GM19468 (cell line): ENCODE measurements around the gene CCDC134.

Experiments used
- ATAC-seq: cut with Tn5 transposase; IDR thresholded peaks from one replicate; pipeline ENCODE4 v1.9.1; 2021; ENCODE audit warnings: mild to moderate bottlenecking, moderate library complexity, moderate number of reproducible peaks; ENCODE audit not compliant: unreplicated experiment; ENCODE audit errors: extremely low read depth

CCDC134 gene

DNA sequence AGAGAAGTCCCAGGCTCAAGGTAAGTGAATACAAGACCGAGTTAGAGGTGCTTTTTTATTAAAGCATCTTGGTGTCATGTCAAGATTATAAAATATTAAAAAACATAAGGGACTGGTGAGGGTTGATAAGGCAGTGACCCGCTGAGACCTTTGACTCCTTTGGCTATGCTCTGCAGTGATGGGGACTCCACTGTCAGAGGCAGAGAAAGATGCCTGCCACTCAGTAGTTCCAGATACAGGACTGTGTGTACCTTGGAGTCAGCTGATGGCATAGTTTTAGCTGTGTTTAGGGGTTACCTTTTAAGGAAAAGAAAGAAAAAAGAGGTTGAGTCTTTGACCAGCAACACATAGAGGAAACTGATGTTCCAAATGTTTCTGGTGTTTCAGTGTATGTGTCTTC lies 73.6 kb downstream of the CCDC134 start:
- no peak for ATAC-seq

DNA sequence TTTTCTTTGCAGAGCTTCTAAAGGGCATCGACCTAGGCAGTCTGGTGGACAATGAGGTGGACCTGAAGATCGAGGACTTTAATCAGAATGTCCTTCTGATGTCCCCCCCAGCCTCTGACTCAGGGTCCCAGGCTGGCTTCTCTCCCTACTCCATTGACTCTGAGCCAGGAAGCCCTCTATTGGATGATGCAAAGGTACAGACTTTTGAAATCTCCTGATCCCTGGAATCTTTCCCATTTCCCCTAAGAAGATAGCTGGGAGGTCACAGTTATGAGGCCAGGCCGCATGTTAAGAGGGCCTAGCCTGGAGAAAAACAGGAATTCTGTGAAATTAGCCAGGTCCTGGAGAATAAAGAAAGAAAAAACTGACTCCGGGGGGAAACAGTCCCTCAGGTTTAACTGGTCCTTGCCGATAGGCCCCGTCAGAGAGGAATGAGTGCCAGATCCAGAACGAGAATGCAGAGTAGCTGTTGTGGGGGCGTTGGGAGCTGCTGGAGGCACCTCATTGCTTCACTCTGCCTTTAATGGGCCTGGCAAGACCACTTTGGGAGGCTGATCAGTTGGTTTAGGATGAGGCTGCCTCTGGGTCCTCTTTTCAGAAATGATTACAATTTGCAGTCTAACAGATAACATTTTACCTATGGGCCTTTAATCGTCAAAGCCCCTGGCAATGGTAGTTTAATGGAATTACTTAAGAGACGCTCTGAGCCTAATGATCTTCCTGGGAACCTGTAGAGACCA lies 75.2 kb downstream of the CCDC134 start:
- ATAC-seq, result no peak
